HepG2 (cell line): ENCODE measurements around the gene WNK1. TPM values are rescaled to one million over a fixed set of nuclear protein-coding genes. Genes with fewer than 3 reads are reported as not detected.
A peak's percentile ranks its signal among the peaks of the same experiment; 100 is the strongest.

Source experiments
- ATF3 ChIP-seq: sonication (generic); formaldehyde crosslinking; IDR thresholded peaks from 2 replicates; pipeline ENCODE4 v1.4.0; 2020; ENCODE audit warnings: missing genetic modification reagents
- HBP1 ChIP-seq: IDR thresholded peaks from 2 replicates; pipeline ENCODE4 v1.6.1; 2016; ENCODE audit warnings: low read depth, control low read depth
- HIVEP1 ChIP-seq: sonication (generic); formaldehyde crosslinking; IDR thresholded peaks from 2 replicates; pipeline ENCODE4 v1.4.0; 2020; ENCODE audit warnings: mild to moderate bottlenecking, missing genetic modification reagents
- KLF13 ChIP-seq: sonication (generic); formaldehyde crosslinking; IDR thresholded peaks from 2 replicates; pipeline ENCODE4 v1.4.0; 2020; ENCODE audit warnings: mild to moderate bottlenecking, missing genetic modification reagents
- NFIC ChIP-seq: IDR thresholded peaks from 2 replicates; pipeline ENCODE4 v1.6.1; 2012; ENCODE audit warnings: mild to moderate bottlenecking, low read length, inconsistent platforms
- XRCC5 ChIP-seq: fragments of 200-400 bp; formaldehyde crosslinking; optimal IDR thresholded peaks from 2 replicates; pipeline ENCODE3; 2017; ENCODE audit warnings: mild to moderate bottlenecking, low read length
- ZBTB40 ChIP-seq, 2 experiments: fragments of 450-650 bp in 1 of 2; sonication (generic) in 1 of 2; formaldehyde crosslinking in 1 of 2; IDR thresholded peaks; 2 replicates each; pipeline versions ENCODE4 v1.6.1 to v1.8.0; 2016 to 2022; ENCODE audit warnings: antibody characterized with exemption in 1 of 2, mild to moderate bottlenecking in 1 of 2, missing genetic modification reagents in 1 of 2
- ZNF296 ChIP-seq: sonication (generic); formaldehyde crosslinking; conservative IDR thresholded peaks from 2 replicates; pipeline ENCODE4 v1.5.0; 2020; ENCODE audit warnings: mild to moderate bottlenecking, missing genetic modification reagents
- ZNF30 ChIP-seq: sonication (generic); formaldehyde crosslinking; IDR thresholded peaks from 2 replicates; pipeline ENCODE4 v1.5.0; 2020; ENCODE audit warnings: mild to moderate bottlenecking, missing genetic modification reagents
- ZNF556 ChIP-seq: sonication (generic); formaldehyde crosslinking; IDR thresholded peaks from 2 replicates; pipeline ENCODE4 v1.4.0; 2020; ENCODE audit warnings: mild to moderate bottlenecking, missing genetic modification reagents, borderline replicate concordance
- polyA plus RNA-seq, 8 experiments: library from polyadenylated mRNA; depleted of rRNA in 3 of 8; stranded (reverse) in 7 of 8; unstranded in 1 of 8; fragments of >200 nt; fragmentation: Illumina TruSeq in 4 of 8; extraction: Trizol in 4 of 8; gene quantifications; 2 replicates each; pipeline versions ENCODE4 v1.2.1 to v1.2.3, GENCODE V29; 2011 to 2016; ENCODE audit warnings: low read depth in 4 of 8, missing spikeins in 1 of 8, mixed read lengths in 1 of 8; ENCODE audit not compliant: insufficient read depth in 1 of 8
- total RNA-seq, 5 experiments: library from RNA; depleted of rRNA; stranded (reverse); fragments of >200 nt; fragmentation: Illumina TruSeq; extraction: Trizol; gene quantifications; 2 replicates each; pipeline ENCODE4 v1.2.3, GENCODE V29; 2016; ENCODE audit warnings: low read depth in 1 of 5
- TF ChIP-seq, protein P1 (sequence below): IDR thresholded peaks from 2 replicates; pipeline ENCODE4 v1.6.1; 2012; ENCODE audit warnings: low read depth, low read length, improper control_type of control experiment
- TF ChIP-seq, protein P2 (sequence below): sonication (generic); formaldehyde crosslinking; IDR thresholded peaks from 2 replicates; pipeline ENCODE4 v1.4.0; 2020; ENCODE audit warnings: mild to moderate bottlenecking, missing genetic modification reagents, borderline replicate concordance

Gene WNK1
- total and polyA plus RNA-seq, 2 of the 13 experiments (the other 11 are each of a cell fraction or from before 2014, with no cell fraction given) = 31.1 to 54.8 TPM

DNA sequence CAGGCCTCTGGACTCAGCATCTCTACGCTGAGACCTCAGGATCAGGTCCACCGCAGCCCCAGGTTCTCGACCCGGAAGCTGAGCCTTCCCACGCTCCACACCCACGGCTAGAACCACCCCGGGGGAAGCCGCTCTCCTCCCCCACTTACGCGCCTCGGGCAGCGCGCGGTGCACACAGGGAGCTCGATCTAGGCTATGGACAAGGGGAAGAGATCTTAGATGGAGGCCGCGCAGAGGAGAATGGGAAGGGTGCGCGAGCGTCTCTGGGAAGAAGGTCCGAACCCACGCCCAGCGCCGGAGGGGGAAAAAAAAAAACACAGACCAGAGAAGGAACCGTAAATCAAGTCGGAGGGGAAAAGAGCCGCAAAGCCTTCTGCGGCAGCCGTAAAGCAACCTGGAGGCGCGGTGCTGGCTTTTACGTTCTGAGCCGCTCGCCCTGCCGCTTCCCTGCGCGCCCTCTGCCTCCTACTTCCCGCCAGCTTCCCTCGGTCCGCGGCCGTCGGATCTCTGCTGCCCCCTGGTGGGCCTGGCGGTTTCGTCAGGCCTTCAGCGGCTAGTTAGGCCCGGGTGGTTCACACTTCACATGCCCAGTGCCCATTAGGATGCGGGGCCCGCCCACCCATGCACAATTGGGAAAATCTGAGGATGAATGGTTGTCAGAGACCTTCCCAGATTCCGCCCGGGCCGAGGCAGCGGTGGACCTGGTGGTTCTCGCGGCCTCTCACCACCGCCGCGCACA lies 197.2 kb downstream of the WNK1 start, which contains the start of gene RAD52 (continued):
- peak; percentile 93 for TF ChIP-seq HIVEP1 (CRISPR knock-in tag)
- peak; percentile 81 for TF ChIP-seq XRCC5
- TF ChIP-seq ZNF30 (CRISPR knock-in tag) = no peak
- TF ChIP-seq KLF13 (CRISPR knock-in tag) = no peak
- TF ChIP-seq, protein P1, sequence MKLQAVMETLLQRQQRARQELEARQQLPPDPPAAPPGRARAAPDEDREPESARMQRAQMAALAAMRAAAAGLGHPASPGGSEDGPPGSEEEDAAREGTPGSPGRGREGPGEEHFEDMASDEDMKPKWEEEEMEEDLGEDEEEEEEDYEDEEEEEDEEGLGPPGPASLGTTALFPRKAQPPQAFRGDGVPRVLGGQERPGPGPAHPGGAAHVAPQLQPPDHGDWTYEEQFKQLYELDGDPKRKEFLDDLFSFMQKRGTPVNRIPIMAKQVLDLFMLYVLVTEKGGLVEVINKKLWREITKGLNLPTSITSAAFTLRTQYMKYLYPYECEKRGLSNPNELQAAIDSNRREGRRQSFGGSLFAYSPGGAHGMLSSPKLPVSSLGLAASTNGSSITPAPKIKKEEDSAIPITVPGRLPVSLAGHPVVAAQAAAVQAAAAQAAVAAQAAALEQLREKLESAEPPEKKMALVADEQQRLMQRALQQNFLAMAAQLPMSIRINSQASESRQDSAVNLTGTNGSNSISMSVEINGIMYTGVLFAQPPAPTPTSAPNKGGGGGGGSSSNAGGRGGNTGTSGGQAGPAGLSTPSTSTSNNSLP = no peak
- no peak for TF ChIP-seq NFIC
- TF ChIP-seq ZNF556 (CRISPR knock-in tag) = peak; percentile 82; the same call in 1 of the 2 replicates
- TF ChIP-seq, protein P2, sequence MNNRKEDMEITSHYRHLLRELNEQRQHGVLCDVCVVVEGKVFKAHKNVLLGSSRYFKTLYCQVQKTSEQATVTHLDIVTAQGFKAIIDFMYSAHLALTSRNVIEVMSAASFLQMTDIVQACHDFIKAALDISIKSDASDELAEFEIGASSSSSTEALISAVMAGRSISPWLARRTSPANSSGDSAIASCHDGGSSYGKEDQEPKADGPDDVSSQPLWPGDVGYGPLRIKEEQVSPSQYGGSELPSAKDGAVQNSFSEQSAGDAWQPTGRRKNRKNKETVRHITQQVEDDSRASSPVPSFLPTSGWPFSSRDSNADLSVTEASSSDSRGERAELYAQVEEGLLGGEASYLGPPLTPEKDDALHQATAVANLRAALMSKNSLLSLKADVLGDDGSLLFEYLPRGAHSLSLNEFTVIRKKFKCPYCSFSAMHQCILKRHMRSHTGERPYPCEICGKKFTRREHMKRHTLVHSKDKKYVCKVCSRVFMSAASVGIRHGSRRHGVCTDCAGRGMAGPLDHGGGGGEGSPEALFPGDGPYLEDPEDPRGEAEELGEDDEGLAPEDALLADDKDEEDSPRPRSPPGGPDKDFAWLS (CRISPR knock-in tag) = no peak
- TF ChIP-seq ZNF296 = no peak
- TF ChIP-seq HBP1 (CRISPR knock-in tag) = no peak
- no peak for TF ChIP-seq ZBTB40 (IDR thresholded peaks at IDR 0.05)
- TF ChIP-seq ZBTB40 (CRISPR knock-in tag; IDR thresholded peaks at IDR 0.05) = no peak
- 0 out of 2 replicates have a peak, but pooled peaks have one; percentile 6 for TF ChIP-seq ATF3 (CRISPR knock-in tag)
